Measurements from ENCODE around the gene CAPNS1. TPM values are rescaled to one million over a fixed set of nuclear protein-coding genes. Genes with fewer than 3 reads are reported as not detected.
A peak's percentile ranks its signal among the peaks of the same experiment; 100 is the strongest.

The CAPNS1 gene
- 258 and 346 TPM in 2 replicates for total RNA-seq

GRCh38 chr19:36139473-36140303 lies at the start of gene CAPNS1:
Gene CAPNS1 (plus strand): TSS chr19:36140066. CDS start chr19:36141012, 946 bp downstream.
- DNase-seq (ENCODE audit: low read depth) = peak; percentile 95
- peak within 1 kb of the TSS; percentile 83 for H3K4me3 ChIP-seq (ENCODE audit: low read depth, low read length)
- no peak for TF ChIP-seq CTCF (IDR thresholded peaks at IDR 0.05; ENCODE audit: insufficient read depth, low read depth, low read length)

GRCh38 chr19:36090910-36091695 lies 48.8 kb upstream of the CAPNS1 start:
- H3K4me3 ChIP-seq (ENCODE audit: low read depth, low read length) = no peak overlapping the region
- DNase-seq (ENCODE audit: low read depth) = no peak
- no peak for TF ChIP-seq CTCF (IDR thresholded peaks at IDR 0.05; ENCODE audit: insufficient read depth, low read depth, low read length)

GRCh38 chr19:36092566-36092965 lies 47.3 kb upstream of the CAPNS1 start:
- no peak for TF ChIP-seq CTCF (IDR thresholded peaks at IDR 0.05; ENCODE audit: insufficient read depth, low read depth, low read length)
- no peak overlapping the region for H3K4me3 ChIP-seq (ENCODE audit: low read depth, low read length)
- no peak for DNase-seq (ENCODE audit: low read depth)

- TF ChIP-seq CTCF (IDR thresholded peaks at IDR 0.05; ENCODE audit: insufficient read depth, low read depth, low read length) = no peak
- no peak overlapping the region for H3K4me3 ChIP-seq (ENCODE audit: low read depth, low read length)
- DNase-seq (ENCODE audit: low read depth) = no peak
These were observed 46.7 kb upstream of the CAPNS1 start for GRCh38 chr19:36093146-36093662.

GRCh38 chr19:36093687-36094086 lies 46.2 kb upstream of the CAPNS1 start:
- H3K4me3 ChIP-seq (ENCODE audit: low read depth, low read length) = no peak overlapping the region
- TF ChIP-seq CTCF (IDR thresholded peaks at IDR 0.05; ENCODE audit: insufficient read depth, low read depth, low read length) = no peak
- no peak for DNase-seq (ENCODE audit: low read depth)

GRCh38 chr19:36097036-36097435 lies 42.8 kb upstream of the CAPNS1 start:
- no peak for DNase-seq (ENCODE audit: low read depth)
- TF ChIP-seq CTCF (IDR thresholded peaks at IDR 0.05; ENCODE audit: insufficient read depth, low read depth, low read length) = no peak
- no peak overlapping the region for H3K4me3 ChIP-seq (ENCODE audit: low read depth, low read length)

Measured in fibroblast of villous mesenchyme (primary cell).